Measurements from ENCODE around the gene ZGPAT. TPM values are rescaled to one million over a fixed set of nuclear protein-coding genes. Genes with fewer than 3 reads are reported as not detected.

The ZGPAT gene
- total and polyA plus RNA-seq, 2 donors (not counting 3 experiments of a cell fraction or from before 2014, with no cell fraction given): 23.1 to 29.3 TPM

DNA sequence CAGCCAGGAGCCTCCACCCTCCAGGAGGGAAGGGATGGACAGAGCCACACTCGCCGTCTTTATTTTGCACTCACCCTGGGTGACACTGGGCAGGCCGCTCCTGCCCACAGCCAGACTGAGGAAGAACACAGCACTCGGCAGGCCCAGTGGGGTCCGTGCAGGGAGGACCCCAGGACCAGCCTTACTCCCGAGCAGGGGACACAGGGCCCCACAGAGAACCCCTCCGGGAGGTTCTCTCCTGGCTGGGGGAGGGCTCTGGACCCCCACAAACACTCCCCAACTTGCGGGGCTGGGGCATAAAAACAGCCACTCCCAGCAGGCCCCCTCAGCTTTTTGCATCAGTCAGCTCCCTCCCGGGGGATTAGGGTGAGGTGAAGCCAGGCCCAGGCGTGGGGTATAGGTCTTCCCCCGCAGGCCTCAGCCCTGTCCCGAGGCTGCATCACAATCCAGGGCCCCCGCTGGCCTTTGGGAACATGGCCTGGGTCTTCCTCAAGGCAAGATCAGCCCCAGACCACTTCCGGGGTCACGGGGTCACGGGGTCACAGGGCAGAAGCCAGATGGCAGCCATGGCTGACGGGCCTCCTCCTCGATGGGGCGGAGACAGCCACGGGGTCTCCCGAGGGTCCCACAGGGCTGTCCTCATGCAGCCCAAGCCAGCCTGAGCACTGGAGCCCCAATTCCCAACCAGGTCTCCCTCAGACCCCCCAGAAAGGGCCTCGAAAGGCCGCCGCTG is 8.2 kb upstream of the ZGPAT start:
- Histone ChIP-seq H4K20me1 (replicated peaks; ENCODE audit: control insufficient read depth, extremely low read depth, insufficient read depth, low read length) (no peaks in the 10 kb centered on the region), H2AFZ (ENCODE audit: low read depth, low read length) (no peak overlapping the region), H3K27ac (ENCODE audit: insufficient read depth, low read depth, low read length) (peak overlapping the region; percentile 91), H3K4me2 (ENCODE audit: insufficient read depth, low read length) (no peak overlapping the region), H3K9ac (replicated peaks; ENCODE audit: extremely low read depth, insufficient read depth, low read length) (peak overlapping the region; percentile 38), H3K9me3 (replicated peaks; ENCODE audit: control insufficient read depth, insufficient read depth, low read length) (no peaks in the 10 kb centered on the region), H3K4me1 (ENCODE audit: control insufficient read depth, extremely low read depth, insufficient read depth, low read length) (peaks cover 35% of the 10 kb centered on the region), H3K27me3 (ENCODE audit: control insufficient read depth in 2 of 2, insufficient read depth in 2 of 2, low read length in 2 of 2) (no peaks in the 10 kb centered on the region), H3K9me1 (replicated peaks; ENCODE audit: control insufficient read depth, extremely low read depth, insufficient read depth, low read length) (no peaks in the 10 kb centered on the region), H3K36me3 (ENCODE audit: control insufficient read depth in 2 of 2, extremely low read depth in 1 of 2, insufficient read depth in 2 of 2, low read length in 2 of 2) (peaks cover 0 to 2% of the 10 kb centered on the region in 2 experiments), H3K79me2 (ENCODE audit: control insufficient read depth, insufficient read depth, low read length) (no peaks in the 10 kb centered on the region), H3K4me3 (replicated peaks in 1 of 3; ENCODE audit: insufficient read depth in 1 of 3, low read depth in 1 of 3, low read length in 3 of 3) (no peak overlapping the region)
- POLR2A ChIA-PET: interaction anchor here (1.0 to 1.5 kb wide), 2 partner anchors 8 to 33 kb away, joined by 3 to 8 read pairs; partner anchors contain the start of genes ARFRP1 and ZGPAT
- dilution Hi-C loops (cut with MboI; ENCODE audit: extremely low pct_ligation_motif_present, low sequenced_read_pairs): no loop called here
- TF ChIP-seq POLR2AphosphoS5 (IDR thresholded peaks at IDR 0.05; ENCODE audit: insufficient read depth, low read depth, low read length) (peak; percentile 17), MAX (IDR thresholded peaks at IDR 0.05; ENCODE audit: insufficient read depth, insufficient read length) (no peak), POLR2A (IDR thresholded peaks at IDR 0.05; ENCODE audit: low read depth, low read length) (no peak), JUN (IDR thresholded peaks at IDR 0.05; ENCODE audit: borderline replicate concordance, insufficient read depth, insufficient read length, low read depth) (no peak), EZH2 (IDR thresholded peaks at IDR 0.05; ENCODE audit: borderline replicate concordance, low read depth, low read length, severe bottlenecking) (no peak)
- TSS peak; percentile 33 for BruUV-seq (replicated peaks)
- FAIRE-seq (peak; percentile 28), DNase-seq (ENCODE audit: low read depth, low spot score) (no peak)
- intact Hi-C loops (cut with micrococcal nuclease): loop anchor here (1.0 to 5.0 kb wide), 3 partner anchors 12 to 41 kb away; partner anchors contain the start of genes LIME1, RTEL1 and SLC2A4RG
- CTCF ChIA-PET: interaction anchor here (1.0 to 3.0 kb wide), 6 partner anchors 8 to 62 kb away, joined by 3 to 19 read pairs (median 4); partner anchors contain the start of genes ARFRP1 and ZGPAT
